Omental fat pad (tissue), 4 donors: ENCODE data around the gene REEP1. TPM values are rescaled to one million over a fixed set of nuclear protein-coding genes. Genes with fewer than 3 reads are reported as not detected.
"Not testable (repeated sequence)": the region's sequence is repeated elsewhere in the genome, so short reads cannot be mapped to it uniquely, and the experiment has no call there.

Experiments used
- ATAC-seq: fragments of 150-250 bp; one replicate; pipeline ENCODE4 v1.9.1; 2016; ENCODE audit warnings: mild to moderate bottlenecking, moderate library complexity; ENCODE audit not compliant: low FRiP score
- DNase-seq: peaks from one replicate; pipeline ENCODE4 v3.0.0-alpha.2; 2019; ENCODE audit warnings: low spot score
- total RNA-seq, 4 donors: library from RNA; depleted of rRNA; stranded (reverse); fragments of >200 nt; gene quantifications; one replicate each; pipeline ENCODE4 v1.1.0, GENCODE V29; 2016
- TF ChIP-seq, protein P1 (sequence below), 3 donors: fragments of 450-650 bp; IDR thresholded peaks; one replicate each; pipeline ENCODE4 v1.5.1; 2016 to 2017; ENCODE audit warnings: antibody characterized with exemption in 3 of 3, mild to moderate bottlenecking in 3 of 3, moderate library complexity in 2 of 3

REEP1 gene
- total RNA-seq, 4 donors from 2014 or later = 2.5 to 15.4 (median 4.3) TPM

DNA sequence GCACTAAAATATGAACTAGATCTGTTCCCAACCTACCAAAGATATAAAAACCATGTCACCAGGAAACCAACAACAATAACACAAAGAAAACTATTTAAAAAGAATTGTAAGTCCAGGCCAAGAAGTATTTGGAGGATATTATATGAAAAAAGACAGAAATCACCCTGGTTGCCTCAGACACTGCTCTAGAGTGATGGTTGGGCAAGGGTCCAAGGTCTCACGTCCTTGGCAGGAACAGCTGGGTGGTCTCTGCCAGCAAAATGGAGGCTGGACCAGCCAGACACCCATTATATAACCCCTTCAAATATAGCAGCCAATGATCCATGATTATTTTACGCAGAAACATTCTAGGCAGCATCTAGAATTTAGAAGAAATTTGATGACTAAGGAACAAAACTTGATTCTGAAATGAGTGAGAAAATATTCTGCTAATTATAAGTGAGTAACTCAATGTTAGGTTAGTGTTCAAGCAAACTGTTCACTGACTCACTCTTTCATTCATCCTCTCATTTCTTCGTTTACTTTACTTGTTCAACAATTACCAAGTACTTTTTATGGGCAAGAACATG lies 102.8 kb downstream of the REEP1 start:
- DNase-seq = no peak
- TF ChIP-seq, protein P1, sequence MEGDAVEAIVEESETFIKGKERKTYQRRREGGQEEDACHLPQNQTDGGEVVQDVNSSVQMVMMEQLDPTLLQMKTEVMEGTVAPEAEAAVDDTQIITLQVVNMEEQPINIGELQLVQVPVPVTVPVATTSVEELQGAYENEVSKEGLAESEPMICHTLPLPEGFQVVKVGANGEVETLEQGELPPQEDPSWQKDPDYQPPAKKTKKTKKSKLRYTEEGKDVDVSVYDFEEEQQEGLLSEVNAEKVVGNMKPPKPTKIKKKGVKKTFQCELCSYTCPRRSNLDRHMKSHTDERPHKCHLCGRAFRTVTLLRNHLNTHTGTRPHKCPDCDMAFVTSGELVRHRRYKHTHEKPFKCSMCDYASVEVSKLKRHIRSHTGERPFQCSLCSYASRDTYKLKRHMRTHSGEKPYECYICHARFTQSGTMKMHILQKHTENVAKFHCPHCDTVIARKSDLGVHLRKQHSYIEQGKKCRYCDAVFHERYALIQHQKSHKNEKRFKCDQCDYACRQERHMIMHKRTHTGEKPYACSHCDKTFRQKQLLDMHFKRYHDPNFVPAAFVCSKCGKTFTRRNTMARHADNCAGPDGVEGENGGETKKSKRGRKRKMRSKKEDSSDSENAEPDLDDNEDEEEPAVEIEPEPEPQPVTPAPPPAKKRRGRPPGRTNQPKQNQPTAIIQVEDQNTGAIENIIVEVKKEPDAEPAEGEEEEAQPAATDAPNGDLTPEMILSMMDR (IDR thresholded peaks at IDR 0.05) = no peak
- ATAC-seq = no peak

DNA sequence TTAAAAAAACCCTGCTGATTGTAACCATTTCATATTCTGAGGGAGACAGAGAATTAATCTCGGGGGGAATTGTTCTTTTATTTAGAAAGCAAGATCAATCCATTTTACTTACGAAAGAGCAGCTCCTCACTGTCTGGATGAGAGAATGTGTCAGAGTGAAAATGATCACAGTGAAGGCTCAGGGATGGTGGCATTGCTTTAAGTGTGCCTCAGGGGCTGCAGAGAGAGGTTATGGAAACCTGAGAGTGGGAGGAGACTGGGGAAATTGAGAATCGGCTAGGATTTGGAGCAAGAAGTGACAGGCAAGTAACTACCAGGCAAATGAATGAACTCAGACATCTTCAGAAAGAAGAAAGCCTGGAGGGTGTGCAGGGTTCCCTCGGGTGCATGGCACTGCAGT lies 104.0 kb downstream of the REEP1 start:
- TF ChIP-seq, protein P1 (IDR thresholded peaks at IDR 0.05) = no peak
- ATAC-seq = no peak
- DNase-seq = no peak

DNA sequence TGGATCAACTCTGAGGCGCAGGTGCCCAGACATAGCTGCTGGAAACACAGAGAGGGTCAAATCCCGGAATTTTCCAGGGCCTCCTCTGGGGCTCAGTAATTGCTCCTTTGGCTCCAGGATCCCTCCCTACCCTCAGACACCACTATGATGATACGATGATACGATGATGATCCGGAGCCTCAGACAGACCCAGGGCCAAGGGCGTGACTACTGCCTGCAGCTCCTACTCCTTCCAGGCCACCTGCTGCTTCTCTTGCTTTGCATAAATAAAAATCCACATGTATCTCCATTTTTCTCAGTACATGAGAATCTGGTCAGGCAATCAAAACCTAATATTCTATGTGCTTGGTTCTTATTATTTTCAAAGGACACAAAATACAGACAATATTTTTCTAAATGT lies 104.5 kb downstream of the REEP1 start:
- TF ChIP-seq, protein P1 (IDR thresholded peaks at IDR 0.05) = no peak
- no peak for ATAC-seq
- DNase-seq = no peak

DNA sequence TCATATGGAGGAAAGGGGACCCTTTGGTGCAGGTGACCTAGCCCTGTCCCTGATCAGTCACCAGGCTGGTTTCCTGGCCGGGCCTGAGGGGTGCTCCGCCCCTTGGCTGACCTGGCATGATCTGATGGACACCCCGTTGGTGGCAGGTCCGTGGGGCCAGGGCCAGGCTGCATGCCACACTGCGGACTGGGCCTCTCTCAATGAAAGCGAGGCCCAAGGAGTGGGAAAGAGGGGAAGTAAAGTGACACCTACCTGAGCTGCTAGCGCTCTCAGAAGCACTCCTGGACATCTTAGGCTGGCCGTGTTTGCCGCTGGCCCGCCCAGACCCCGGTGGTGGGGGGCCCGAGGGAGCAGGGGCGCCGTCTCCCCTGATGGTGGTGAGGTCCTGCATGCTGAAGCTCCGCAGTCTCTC lies 105.0 kb downstream of the REEP1 start:
- DNase-seq = no peak
- TF ChIP-seq, protein P1 (IDR thresholded peaks at IDR 0.05) = no peak
- no peak for ATAC-seq

DNA sequence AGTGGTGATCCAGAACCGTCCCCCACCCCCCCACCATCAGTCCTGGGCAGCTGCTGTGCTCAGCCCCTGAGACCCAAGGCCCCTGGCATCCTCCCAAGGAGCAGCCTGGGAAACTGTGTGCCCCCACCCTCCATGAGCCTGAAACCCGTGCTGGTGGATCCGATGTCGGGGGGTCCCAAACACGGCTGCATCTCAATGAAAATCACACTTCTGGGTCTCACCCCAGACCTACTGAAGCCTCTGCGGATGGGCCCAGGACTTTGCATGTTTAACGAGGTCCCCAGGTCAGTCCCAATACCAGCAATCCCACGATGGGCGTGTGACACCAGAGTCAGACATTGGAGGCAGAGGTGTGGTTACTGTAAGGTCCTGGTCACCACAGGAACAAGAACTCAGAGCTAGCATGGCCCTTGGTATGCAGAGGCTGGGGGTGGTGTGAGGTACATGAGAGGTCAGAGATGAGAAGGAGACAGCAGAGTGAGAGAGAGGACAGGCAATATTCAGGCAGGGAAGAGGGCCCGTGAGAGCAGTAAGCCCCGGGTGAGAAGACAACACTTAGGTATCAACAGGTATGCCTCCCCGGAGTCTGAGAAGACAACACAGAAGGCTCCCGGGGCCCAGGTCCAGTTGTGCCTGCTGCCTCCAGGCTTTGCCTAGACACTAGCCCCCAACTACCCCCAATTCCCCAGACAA lies 105.6 kb downstream of the REEP1 start:
- ATAC-seq (no peak), DNase-seq (no peak)
- TF ChIP-seq, protein P1 (IDR thresholded peaks at IDR 0.05) = no peak

DNA sequence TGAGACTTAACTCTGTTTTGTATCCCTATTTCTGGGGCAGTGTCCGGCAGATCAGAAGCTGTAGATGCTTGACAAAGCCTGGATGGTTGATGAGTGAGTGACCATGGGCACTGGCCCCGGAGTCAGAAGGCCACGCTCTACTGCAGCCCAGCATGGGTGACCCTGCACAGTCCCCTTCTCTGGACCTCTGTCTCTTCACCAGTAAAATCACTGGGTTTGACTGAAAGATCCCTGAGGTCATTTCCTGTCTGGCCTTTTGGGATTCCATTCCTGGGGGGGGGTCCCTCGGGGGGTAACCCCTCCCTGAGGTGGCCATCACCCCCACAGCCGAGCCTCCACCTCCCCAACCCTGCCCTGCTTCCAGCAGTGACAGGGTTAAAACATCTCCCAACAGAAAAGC lies 106.5 kb downstream of the REEP1 start:
- TF ChIP-seq, protein P1 (IDR thresholded peaks at IDR 0.05) = no peak
- DNase-seq (no peak), ATAC-seq (no peak)

DNA sequence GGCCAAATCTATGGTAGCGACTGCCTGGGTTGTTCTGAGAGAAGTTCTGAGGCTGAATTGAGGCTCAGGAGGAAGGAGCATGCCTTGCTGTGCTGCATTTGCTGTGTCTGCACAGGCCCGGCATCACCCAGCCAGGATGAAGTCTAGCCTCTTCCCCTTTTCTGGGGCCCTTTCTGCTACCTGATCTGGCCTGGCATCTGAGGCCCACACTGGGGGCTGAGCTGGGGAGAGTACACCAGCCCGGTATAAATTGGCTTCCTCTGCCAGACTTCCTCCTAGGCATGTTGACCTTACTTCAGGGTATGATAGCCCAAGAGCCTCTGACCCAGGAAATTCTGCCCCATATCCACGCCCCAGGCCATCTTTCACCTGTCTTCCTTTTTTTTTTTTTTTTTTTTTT lies 108.2 kb downstream of the REEP1 start:
- DNase-seq = no peak
- TF ChIP-seq, protein P1 (IDR thresholded peaks at IDR 0.05) = no peak
- ATAC-seq = no peak

DNA sequence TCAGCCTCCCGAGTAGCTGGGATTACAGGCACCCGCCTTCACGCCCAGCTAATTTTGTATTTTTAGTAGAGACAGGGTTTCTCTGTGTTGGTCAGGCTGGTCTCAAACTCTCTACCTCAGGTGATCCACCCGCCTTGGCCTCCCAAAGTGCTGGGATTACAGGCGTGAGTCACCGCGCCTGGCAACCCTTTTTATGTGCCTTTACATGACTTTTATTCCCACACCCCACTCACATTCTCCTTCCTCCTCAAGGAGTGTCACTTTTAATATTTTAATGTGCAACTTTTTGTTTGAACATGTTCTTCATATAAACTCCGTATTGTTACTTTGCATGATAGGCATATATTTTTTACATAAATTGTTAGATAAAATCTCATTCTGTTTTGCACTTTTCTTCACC lies 108.9 kb downstream of the REEP1 start:
- ATAC-seq, DNase-seq: not testable (repeated sequence)
